Endothelial cell of umbilical vein (primary cell): ENCODE measurements around the gene KCNE3.

Source experiments
- CTCF ChIP-seq, 2 donors: IDR thresholded peaks; 1 replicate in 1 of 2; 2 replicates in 1 of 2; pipeline ENCODE4 v1.5.1; 2011; ENCODE audit warnings: low read length in 2 of 2, mild to moderate bottlenecking in 2 of 2, moderate library complexity in 2 of 2, control low read depth in 1 of 2, inconsistent platforms in 1 of 2, low read depth in 1 of 2; ENCODE audit not compliant: insufficient read depth in 1 of 2; ENCODE audit errors: extremely low read depth in 1 of 2
- EZH2 ChIP-seq: IDR thresholded peaks from 2 replicates; pipeline ENCODE4 v1.6.1; 2012; ENCODE audit warnings: borderline replicate concordance, low read depth, mild to moderate bottlenecking, moderate library complexity, low read length, inconsistent platforms; ENCODE audit not compliant: severe bottlenecking
- MAX ChIP-seq: IDR thresholded peaks from 2 replicates; pipeline ENCODE4 v1.6.1; 2011; ENCODE audit not compliant: insufficient read depth, insufficient read length
- MYC ChIP-seq: IDR thresholded peaks from one replicate; pipeline ENCODE4 v1.6.1; 2011; ENCODE audit warnings: mild to moderate bottlenecking, low read depth, low read length
- POLR2A ChIP-seq: IDR thresholded peaks from 2 replicates; pipeline ENCODE4 v1.6.1; 2012; ENCODE audit warnings: low read depth, mild to moderate bottlenecking, control low read depth, low read length
- POLR2AphosphoS5 ChIP-seq: IDR thresholded peaks from 2 replicates; pipeline ENCODE4 v1.6.1; 2012; ENCODE audit warnings: low read depth, mild to moderate bottlenecking, control low read depth, low read length, moderate library complexity; ENCODE audit not compliant: insufficient read depth

GRCh38 chr11:74507582-74507981 lies 40.2 kb upstream of the KCNE3 start:
- no peak for TF ChIP-seq CTCF (IDR thresholded peaks at IDR 0.05; ENCODE audit: extremely low read depth in 1 of 2, insufficient read depth in 1 of 2, low read depth in 1 of 2, low read length in 2 of 2)
- TF ChIP-seq POLR2A: no peak
- TF ChIP-seq POLR2AphosphoS5: no peak
- no peak for TF ChIP-seq MYC
- no peak for TF ChIP-seq EZH2
- no peak for TF ChIP-seq MAX
